ENCODE data around the gene HOXC4.

- TF ChIP-seq, protein P1, sequence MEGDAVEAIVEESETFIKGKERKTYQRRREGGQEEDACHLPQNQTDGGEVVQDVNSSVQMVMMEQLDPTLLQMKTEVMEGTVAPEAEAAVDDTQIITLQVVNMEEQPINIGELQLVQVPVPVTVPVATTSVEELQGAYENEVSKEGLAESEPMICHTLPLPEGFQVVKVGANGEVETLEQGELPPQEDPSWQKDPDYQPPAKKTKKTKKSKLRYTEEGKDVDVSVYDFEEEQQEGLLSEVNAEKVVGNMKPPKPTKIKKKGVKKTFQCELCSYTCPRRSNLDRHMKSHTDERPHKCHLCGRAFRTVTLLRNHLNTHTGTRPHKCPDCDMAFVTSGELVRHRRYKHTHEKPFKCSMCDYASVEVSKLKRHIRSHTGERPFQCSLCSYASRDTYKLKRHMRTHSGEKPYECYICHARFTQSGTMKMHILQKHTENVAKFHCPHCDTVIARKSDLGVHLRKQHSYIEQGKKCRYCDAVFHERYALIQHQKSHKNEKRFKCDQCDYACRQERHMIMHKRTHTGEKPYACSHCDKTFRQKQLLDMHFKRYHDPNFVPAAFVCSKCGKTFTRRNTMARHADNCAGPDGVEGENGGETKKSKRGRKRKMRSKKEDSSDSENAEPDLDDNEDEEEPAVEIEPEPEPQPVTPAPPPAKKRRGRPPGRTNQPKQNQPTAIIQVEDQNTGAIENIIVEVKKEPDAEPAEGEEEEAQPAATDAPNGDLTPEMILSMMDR (IDR thresholded peaks at IDR 0.05) = no peak
- no peak for TF ChIP-seq POLR2A (IDR thresholded peaks at IDR 0.05)
Measured at GRCh38 chr12:54033980-54034784, 19.5 kb upstream of the HOXC4 start.
